Spinal cord (tissue), 10 donors: ENCODE data around the gene SKP2. TPM values are rescaled to one million over a fixed set of nuclear protein-coding genes. Genes with fewer than 3 reads are reported as not detected.
"Not testable (repeated sequence)": the region's sequence is repeated elsewhere in the genome, so short reads cannot be mapped to it uniquely, and the experiment has no call there.

Experiments
- DNase-seq, 6 donors: peaks; one replicate each; pipeline versions ENCODE4 v3.0.0 to v3.0.0-alpha.2; 2013 to 2015; ENCODE audit warnings: low spot score in 6 of 6, low read depth in 4 of 6
- H3K27ac ChIP-seq: one replicate; pipeline ENCODE4 v1.5.1; 2013; ENCODE audit warnings: low read depth, low read length, control low read depth
- H3K27me3 ChIP-seq: one replicate; pipeline ENCODE4 v1.6.1; 2013; ENCODE audit warnings: low read length; ENCODE audit not compliant: control insufficient read depth, insufficient read depth
- H3K36me3 ChIP-seq: one replicate; pipeline ENCODE4 v1.6.1; 2013; ENCODE audit warnings: low read length; ENCODE audit not compliant: control insufficient read depth, insufficient read depth
- H3K4me1 ChIP-seq: one replicate; pipeline ENCODE4 v1.6.1; 2013; ENCODE audit warnings: low read length; ENCODE audit not compliant: control insufficient read depth, insufficient read depth
- H3K4me3 ChIP-seq: one replicate; pipeline ENCODE4 v1.5.1; 2013; ENCODE audit warnings: low read depth, low read length, control low read depth
- H3K9me3 ChIP-seq: one replicate; pipeline ENCODE4 v1.6.1; 2013; ENCODE audit warnings: low read length; ENCODE audit not compliant: control insufficient read depth, insufficient read depth
- WGBS: methylation state at CpG from one replicate; pipeline ENCODE4 v1.1.5; 2013; ENCODE audit warnings: missing lambda C conversion rate; ENCODE audit not compliant: insufficient coverage; 5-methylcytosine and 5-hydroxymethylcytosine counted together
- polyA plus RNA-seq, 2 donors: library from polyadenylated mRNA; unstranded; fragments of 120-200 nt; gene quantifications; one replicate each; pipeline ENCODE4 v1.2.1, GENCODE V29; 2013; ENCODE audit not compliant: insufficient read length in 2 of 2
- total RNA-seq, 2 donors: library from RNA; depleted of rRNA in 1 of 2; stranded (reverse); fragments of 120-200 nt in 1 of 2; fragments of >200 nt in 1 of 2; gene quantifications; one replicate each; pipeline versions ENCODE4 v1.2.3 to v1.2.4, GENCODE V29; 2013 to 2014
- donor health status: healthy.

Gene SKP2
- total and polyA plus RNA-seq, 4 donors, result 19.7 to 36.0 (median 24.4) TPM

DNA sequence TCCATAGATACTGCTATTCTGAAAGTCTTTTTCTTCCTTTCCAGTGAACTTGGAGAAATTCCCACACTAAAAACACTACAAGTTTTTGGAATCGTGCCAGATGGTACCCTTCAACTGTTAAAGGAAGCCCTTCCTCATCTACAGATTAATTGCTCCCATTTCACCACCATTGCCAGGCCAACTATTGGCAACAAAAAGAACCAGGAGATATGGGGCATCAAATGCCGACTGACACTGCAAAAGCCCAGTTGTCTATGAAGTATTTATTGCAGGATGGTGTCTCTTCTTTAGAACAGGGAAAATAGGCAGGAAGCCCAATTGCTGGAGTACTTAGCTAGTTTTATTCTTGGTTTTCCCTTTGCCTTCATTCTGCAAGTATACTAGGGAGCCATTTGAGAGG is 29.9 kb downstream of the SKP2 start:
- Histone ChIP-seq H3K9me3 (no peaks in the 10 kb centered on the region), H3K27me3 (no peaks in the 10 kb centered on the region), H3K4me3 (no peak overlapping the region), H3K4me1 (no peaks in the 10 kb centered on the region), H3K27ac (no peak overlapping the region), H3K36me3 (no peaks in the 10 kb centered on the region)
- DNase-seq, result peak; percentile 35 to 88 (median 63)
- WGBS, result no CpG with 5 or more reads among the region's 2 CpGs

DNA sequence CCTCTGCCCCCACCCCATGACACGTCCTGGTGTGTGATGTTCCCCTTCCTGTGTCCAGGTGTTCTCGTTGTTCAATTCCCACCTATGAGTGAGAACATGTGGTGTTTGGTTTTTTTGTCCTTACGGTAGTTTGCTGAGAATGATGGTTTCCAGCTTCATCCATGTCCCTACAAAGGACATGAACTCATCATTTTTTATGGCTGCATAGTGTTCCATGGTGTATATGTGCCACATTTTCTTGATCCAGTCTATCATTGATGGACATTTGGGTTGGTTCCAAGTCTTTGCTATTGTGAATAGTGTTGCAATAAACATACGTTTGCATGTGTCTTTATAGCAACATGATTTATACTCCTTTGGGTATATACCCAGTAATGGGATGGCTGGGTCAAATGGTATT is 32.5 kb downstream of the SKP2 start:
- H3K9me3 ChIP-seq, H3K4me3 ChIP-seq, H3K27me3 ChIP-seq, DNase-seq, H3K27ac ChIP-seq, H3K4me1 ChIP-seq, H3K36me3 ChIP-seq: not testable (repeated sequence)
- WGBS, result no CpG with 5 or more reads among the region's 4 CpGs

DNA sequence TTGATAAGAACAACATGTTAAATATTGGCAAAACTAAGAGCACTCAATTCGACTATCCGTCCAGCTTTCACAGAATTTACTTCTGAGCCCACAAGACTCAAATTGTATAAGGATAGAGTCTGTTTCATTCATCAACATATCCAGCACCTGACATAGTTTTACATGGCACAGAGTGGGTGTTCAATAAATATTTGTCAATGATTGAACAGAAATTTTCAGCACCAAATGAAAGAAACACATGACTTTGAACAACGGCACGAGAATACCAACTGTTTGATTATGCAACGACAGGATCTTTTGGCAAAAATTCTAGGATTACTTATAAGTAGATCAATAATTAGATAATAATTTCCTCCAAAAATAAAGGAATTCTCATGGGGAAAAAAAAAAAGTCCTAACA is 41.8 kb downstream of the SKP2 start:
- no peak overlapping the region for H3K27ac ChIP-seq
- H3K4me3 ChIP-seq, result no peak overlapping the region
- peaks cover 5% of the 10 kb centered on the region for H3K36me3 ChIP-seq
- WGBS, result no CpG with 5 or more reads among the region's 5 CpGs
- no peaks in the 10 kb centered on the region for H3K27me3 ChIP-seq
- no peak for DNase-seq
- no peaks in the 10 kb centered on the region for H3K4me1 ChIP-seq
- H3K9me3 ChIP-seq, result peaks cover 2% of the 10 kb centered on the region

DNA sequence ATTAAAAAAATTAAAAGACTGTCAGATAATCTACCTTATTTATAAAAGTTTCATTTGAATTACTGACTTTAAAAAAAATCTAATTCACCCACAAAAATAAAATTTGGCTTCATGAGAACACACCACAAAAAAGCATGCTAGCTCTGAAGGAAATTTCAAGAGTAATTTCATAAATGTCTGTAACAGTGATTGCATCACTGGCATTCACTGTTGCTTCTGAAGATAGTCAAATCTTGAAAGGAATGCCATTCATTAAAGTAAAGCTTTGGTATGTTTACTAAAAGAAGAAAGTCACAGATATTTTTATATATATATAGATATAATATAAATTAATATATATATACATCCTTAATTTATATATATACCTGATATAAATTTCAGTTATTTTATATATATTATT is 46.4 kb downstream of the SKP2 start:
- H3K27ac ChIP-seq, result no peak overlapping the region
- H3K4me3 ChIP-seq, result no peak overlapping the region
- no peaks in the 10 kb centered on the region for H3K27me3 ChIP-seq
- no peak for DNase-seq
- no peaks in the 10 kb centered on the region for H3K9me3 ChIP-seq
- peaks cover 2% of the 10 kb centered on the region for H3K36me3 ChIP-seq
- no peaks in the 10 kb centered on the region for H3K4me1 ChIP-seq

DNA sequence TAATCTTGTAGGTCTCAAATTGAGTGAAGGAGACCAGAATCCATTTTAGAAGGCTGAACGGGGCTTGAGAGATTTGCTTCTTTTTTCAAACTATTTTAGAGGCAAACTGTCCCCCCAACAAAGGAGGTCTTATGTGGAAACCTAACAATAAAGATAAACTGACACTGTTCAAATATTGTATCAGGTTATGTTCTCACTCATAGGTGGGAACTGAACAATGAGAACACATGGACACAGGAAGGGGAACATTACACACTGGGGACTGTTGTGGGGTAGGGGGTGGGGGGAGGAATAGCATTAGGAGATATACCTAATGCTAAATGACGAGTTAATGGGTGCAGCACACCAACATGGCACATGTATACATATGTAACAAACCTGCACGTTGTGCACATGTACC is 46.9 kb downstream of the SKP2 start:
- WGBS, result no CpG with 5 or more reads among the region's 3 CpGs
- H3K36me3 ChIP-seq, result not testable (repeated sequence)

DNA sequence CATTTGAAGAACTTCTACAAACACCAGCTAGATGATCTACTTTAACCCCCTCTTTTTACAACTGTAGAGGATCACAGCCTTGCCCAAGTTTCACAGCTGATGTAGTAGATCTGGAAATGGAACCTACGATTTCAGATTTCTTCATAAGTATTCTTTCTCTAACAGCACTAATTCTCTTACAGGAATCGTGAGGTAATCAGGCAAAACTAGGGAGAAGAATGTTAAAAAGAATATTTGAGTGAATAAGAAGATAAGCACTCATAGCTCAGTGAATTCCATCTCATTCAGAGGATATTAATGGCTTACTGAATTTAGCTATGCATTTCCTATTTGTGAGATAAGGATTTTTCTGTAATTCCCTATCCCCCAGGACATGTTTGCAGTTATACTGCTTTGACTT is 47.7 kb downstream of the SKP2 start:
- WGBS, result no CpG with 5 or more reads among the region's 2 CpGs
- no peak overlapping the region for H3K4me3 ChIP-seq
- H3K27me3 ChIP-seq, result no peaks in the 10 kb centered on the region
- H3K36me3 ChIP-seq, result peaks cover 2% of the 10 kb centered on the region
- no peak overlapping the region for H3K27ac ChIP-seq
- H3K9me3 ChIP-seq, result no peaks in the 10 kb centered on the region
- DNase-seq, result no peak
- no peaks in the 10 kb centered on the region for H3K4me1 ChIP-seq

More for the DNA sequence above, 46.9 kb downstream of the SKP2 start:
- not testable (repeated sequence) for H3K27me3 ChIP-seq, H3K4me1 ChIP-seq, H3K27ac ChIP-seq, H3K9me3 ChIP-seq, H3K4me3 ChIP-seq, DNase-seq

DNA sequence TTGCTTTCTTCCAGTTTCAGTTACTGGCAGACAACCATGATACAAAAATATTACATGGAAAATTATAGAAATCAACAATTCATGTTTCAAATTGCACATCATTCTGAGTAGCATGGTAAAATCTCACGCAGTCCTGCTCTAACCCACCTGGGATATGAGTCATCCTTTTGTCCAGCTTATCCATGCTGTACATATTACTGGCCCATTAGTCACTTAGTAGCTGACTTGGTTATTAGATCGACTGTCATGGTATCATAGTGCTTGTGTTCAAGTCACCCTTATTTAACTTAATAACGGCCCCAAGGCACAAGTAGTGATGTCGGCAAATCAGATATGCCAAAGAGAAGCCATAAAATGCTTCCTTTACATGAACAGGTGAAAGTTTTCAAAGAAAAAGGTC is 48.6 kb downstream of the SKP2 start:
- Histone ChIP-seq H3K4me1 (no peaks in the 10 kb centered on the region), H3K36me3 (peaks cover 2% of the 10 kb centered on the region)
- whole genome bisulfite sequencing, result 100% methylated on average over 1 of the region's 4 CpGs

DNA sequence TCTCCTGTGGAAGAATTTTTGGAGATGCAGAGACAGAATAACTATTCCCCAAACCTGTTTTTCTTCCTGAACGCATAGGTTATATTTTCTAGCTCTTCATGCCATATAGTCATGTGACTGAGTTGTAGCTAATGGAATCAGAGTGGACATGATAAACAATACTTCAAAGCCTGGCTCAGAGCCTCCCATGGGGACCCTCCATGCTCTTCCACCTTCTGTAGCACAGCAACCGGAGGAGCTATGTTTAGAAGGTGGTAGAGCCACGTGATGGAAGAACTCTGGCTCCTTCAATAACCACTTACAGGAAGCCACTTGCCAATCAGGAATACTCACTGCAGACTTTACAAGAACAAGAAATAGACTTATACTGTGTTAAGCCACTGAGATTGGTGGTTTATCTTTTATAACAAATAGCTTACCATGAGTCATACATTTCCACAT is 50.6 kb downstream of the SKP2 start:
- no peak overlapping the region for H3K27ac ChIP-seq
- no peaks in the 10 kb centered on the region for H3K9me3 ChIP-seq
- no peaks in the 10 kb centered on the region for H3K36me3 ChIP-seq
- no peak for DNase-seq
- no peaks in the 10 kb centered on the region for H3K27me3 ChIP-seq
- no peak overlapping the region for H3K4me3 ChIP-seq
- no peaks in the 10 kb centered on the region for H3K4me1 ChIP-seq
- WGBS, result no CpG with 5 or more reads among the region's 3 CpGs

More for the DNA sequence above, 48.6 kb downstream of the SKP2 start:
- Histone ChIP-seq H3K4me3 (no peak overlapping the region), H3K27me3 (no peaks in the 10 kb centered on the region), H3K27ac (no peak overlapping the region), H3K9me3 (no peaks in the 10 kb centered on the region)
- no peak for DNase-seq

DNA sequence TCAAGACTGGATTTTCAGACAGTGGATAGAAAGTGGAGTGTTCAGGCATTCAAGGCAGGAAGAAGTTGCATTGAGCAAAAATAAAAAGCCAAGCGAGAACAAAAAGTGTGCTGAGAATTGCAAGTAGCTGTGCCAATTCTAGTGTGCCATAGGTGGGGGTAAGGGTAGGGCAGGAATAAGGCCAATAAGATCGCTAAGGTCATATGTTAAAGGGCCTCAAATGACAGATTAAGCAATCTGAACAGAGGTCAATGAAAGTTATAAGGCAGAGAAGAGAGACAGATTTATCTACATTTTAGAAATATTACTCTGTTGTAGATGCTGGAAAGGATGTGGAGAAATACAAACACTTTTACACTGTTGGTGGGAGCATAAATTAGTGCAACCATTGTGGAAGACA is 53.4 kb downstream of the SKP2 start:
- H3K36me3 ChIP-seq, result no peaks in the 10 kb centered on the region
- WGBS, result 42% methylated on average over 1 of the region's 2 CpGs
- DNase-seq, result peak in 1 of 6 donors; percentile 4
- no peak overlapping the region for H3K27ac ChIP-seq
- no peak overlapping the region for H3K4me3 ChIP-seq
- H3K4me1 ChIP-seq, result no peaks in the 10 kb centered on the region
- no peaks in the 10 kb centered on the region for H3K9me3 ChIP-seq
- H3K27me3 ChIP-seq, result no peaks in the 10 kb centered on the region

DNA sequence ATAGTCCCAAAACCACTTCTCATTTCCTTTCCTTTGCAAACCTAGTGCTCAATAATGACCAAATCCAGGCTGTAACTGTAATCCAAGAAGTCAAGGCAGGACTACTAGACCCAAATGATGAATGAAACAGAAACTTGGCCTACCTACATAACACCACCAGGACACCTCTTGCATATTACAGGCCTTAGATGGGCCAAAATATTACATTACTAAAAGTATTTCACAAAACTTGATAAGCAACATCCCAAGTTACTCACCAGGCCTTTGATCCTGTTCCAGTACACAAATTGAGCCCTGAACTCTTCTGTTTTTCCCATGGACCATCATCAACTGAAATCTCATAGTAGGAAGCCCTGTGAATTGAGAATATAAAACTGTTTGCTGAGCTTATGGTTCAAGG is 55.0 kb downstream of the SKP2 start:
- no peaks in the 10 kb centered on the region for H3K27me3 ChIP-seq
- no peak for DNase-seq
- H3K4me1 ChIP-seq, result no peaks in the 10 kb centered on the region
- H3K36me3 ChIP-seq, result no peaks in the 10 kb centered on the region
- H3K27ac ChIP-seq, result no peak overlapping the region
- H3K4me3 ChIP-seq, result no peak overlapping the region
- H3K9me3 ChIP-seq, result no peaks in the 10 kb centered on the region
